ENCODE measurements around the gene PRKRA. TPM values are rescaled to one million over a fixed set of nuclear protein-coding genes. Genes with fewer than 3 reads are reported as not detected.

Gene PRKRA
- total and polyA plus RNA-seq, 2 donors (not counting 3 experiments of a cell fraction or from before 2014, with no cell fraction given) = 31.0 to 46.6 TPM

DNA sequence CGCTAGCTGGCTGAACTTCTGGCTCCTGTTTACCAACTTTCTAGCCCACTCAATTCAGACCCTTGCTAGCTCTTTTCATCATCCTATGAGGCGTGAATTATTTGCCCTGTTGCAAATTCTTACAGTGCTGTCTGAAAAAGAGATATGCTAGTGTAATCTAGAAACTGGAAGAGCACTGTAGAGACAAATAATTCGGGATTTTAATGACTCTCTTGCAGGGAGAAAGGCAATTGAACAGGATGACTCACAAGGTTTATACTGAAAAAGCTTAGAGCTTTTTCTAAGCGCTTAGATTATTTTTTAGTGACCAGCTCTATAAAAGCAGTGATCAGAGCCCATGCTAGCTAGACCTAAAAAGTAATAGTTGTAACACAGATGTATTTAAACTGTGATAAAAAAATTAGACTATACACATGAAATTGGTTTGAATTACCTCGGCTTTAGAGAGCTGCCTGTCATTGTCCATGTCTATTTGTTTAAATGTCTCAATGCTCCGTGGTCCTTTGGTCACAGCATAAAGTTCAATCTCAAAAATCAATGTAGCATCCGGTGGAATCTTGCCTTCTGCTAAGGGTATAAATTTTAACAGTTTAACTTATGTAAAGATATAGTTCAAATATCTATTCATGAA lies 18.4 kb upstream of the PRKRA start:
- no peak overlapping the region for H2AFZ ChIP-seq (ENCODE audit: low read depth, low read length)
- intact Hi-C loops (cut with micrococcal nuclease) = no loop called here
- TF ChIP-seq POLR2AphosphoS5 (IDR thresholded peaks at IDR 0.05; ENCODE audit: insufficient read depth, low read depth, low read length) = no peak
- no peak for TF ChIP-seq FOS (IDR thresholded peaks at IDR 0.05; ENCODE audit: borderline replicate concordance, insufficient read depth, low read length)
- TF ChIP-seq POLR2A (IDR thresholded peaks at IDR 0.05; ENCODE audit: low read depth, low read length) = no peak
- TF ChIP-seq EZH2 (IDR thresholded peaks at IDR 0.05; ENCODE audit: borderline replicate concordance, low read depth, low read length, severe bottlenecking) = no peak
- TF ChIP-seq JUN (IDR thresholded peaks at IDR 0.05; ENCODE audit: borderline replicate concordance, insufficient read depth, insufficient read length, low read depth) = no peak
- TF ChIP-seq, protein P1, sequence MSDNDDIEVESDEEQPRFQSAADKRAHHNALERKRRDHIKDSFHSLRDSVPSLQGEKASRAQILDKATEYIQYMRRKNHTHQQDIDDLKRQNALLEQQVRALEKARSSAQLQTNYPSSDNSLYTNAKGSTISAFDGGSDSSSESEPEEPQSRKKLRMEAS (IDR thresholded peaks at IDR 0.05; ENCODE audit: insufficient read depth, insufficient read length) = no peak
- TF ChIP-seq, protein P2, sequence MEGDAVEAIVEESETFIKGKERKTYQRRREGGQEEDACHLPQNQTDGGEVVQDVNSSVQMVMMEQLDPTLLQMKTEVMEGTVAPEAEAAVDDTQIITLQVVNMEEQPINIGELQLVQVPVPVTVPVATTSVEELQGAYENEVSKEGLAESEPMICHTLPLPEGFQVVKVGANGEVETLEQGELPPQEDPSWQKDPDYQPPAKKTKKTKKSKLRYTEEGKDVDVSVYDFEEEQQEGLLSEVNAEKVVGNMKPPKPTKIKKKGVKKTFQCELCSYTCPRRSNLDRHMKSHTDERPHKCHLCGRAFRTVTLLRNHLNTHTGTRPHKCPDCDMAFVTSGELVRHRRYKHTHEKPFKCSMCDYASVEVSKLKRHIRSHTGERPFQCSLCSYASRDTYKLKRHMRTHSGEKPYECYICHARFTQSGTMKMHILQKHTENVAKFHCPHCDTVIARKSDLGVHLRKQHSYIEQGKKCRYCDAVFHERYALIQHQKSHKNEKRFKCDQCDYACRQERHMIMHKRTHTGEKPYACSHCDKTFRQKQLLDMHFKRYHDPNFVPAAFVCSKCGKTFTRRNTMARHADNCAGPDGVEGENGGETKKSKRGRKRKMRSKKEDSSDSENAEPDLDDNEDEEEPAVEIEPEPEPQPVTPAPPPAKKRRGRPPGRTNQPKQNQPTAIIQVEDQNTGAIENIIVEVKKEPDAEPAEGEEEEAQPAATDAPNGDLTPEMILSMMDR (IDR thresholded peaks at IDR 0.05; ENCODE audit: extremely low read depth in 1 of 2, insufficient read depth in 1 of 2, low read depth in 1 of 2, low read length in 2 of 2) = no peak
- no peak for TF ChIP-seq GATA2 (IDR thresholded peaks at IDR 0.05; ENCODE audit: insufficient read depth, insufficient read length, low read depth, low read length)
- no peak for TF ChIP-seq MYC (IDR thresholded peaks at IDR 0.05; ENCODE audit: low read depth, low read length)
- H3K9me1 ChIP-seq (replicated peaks; ENCODE audit: control insufficient read depth, extremely low read depth, insufficient read depth, low read length) = no peaks in the 10 kb centered on the region
- CTCF ChIA-PET = no interaction called here
- H3K27me3 ChIP-seq (ENCODE audit: control insufficient read depth in 2 of 2, insufficient read depth in 2 of 2, low read length in 2 of 2) = no peaks in the 10 kb centered on the region
- H3K4me1 ChIP-seq (ENCODE audit: control insufficient read depth, extremely low read depth, insufficient read depth, low read length) = no peaks in the 10 kb centered on the region
- H3K27ac ChIP-seq (ENCODE audit: insufficient read depth, low read depth, low read length) = no peak overlapping the region
- H3K9me3 ChIP-seq (replicated peaks; ENCODE audit: control insufficient read depth, insufficient read depth, low read length) = no peaks in the 10 kb centered on the region
- H3K4me2 ChIP-seq (ENCODE audit: insufficient read depth, low read length) = no peak overlapping the region
- no TSS peak for BruUV-seq (replicated peaks)
- H3K79me2 ChIP-seq (ENCODE audit: control insufficient read depth, insufficient read depth, low read length) = no peaks in the 10 kb centered on the region
- no peak for FAIRE-seq
- H4K20me1 ChIP-seq (replicated peaks; ENCODE audit: control insufficient read depth, extremely low read depth, insufficient read depth, low read length) = no peaks in the 10 kb centered on the region
- H3K36me3 ChIP-seq (ENCODE audit: control insufficient read depth in 2 of 2, extremely low read depth in 1 of 2, insufficient read depth in 2 of 2, low read length in 2 of 2) = no peaks in the 10 kb centered on the region
- H3K9ac ChIP-seq (replicated peaks; ENCODE audit: extremely low read depth, insufficient read depth, low read length) = no peak overlapping the region
- no peak for DNase-seq (ENCODE audit: low read depth, low spot score)
- dilution Hi-C loops (cut with MboI; ENCODE audit: extremely low pct_ligation_motif_present, low sequenced_read_pairs) = no loop called here
- no peak overlapping the region for H3K4me3 ChIP-seq (replicated peaks in 1 of 3; ENCODE audit: insufficient read depth in 1 of 3, low read depth in 1 of 3, low read length in 3 of 3)
- POLR2A ChIA-PET = no interaction called here

Data from endothelial cell of umbilical vein (primary cell).